Stimulated activated CD4-positive, alpha-beta T cell treated with anti-CD3 and anti-CD28 coated beads, Interleukin-1b, Interleukin-23, amount 100 ng/mL, for 1 hour (primary cell): ENCODE data around the gene CALHM6.

Source experiments
- DNase-seq, 2 donors: peaks; one replicate each; pipeline ENCODE4 v3.0.0-alpha.2; 2020; ENCODE audit warnings: low read depth in 2 of 2

CALHM6 gene

DNA sequence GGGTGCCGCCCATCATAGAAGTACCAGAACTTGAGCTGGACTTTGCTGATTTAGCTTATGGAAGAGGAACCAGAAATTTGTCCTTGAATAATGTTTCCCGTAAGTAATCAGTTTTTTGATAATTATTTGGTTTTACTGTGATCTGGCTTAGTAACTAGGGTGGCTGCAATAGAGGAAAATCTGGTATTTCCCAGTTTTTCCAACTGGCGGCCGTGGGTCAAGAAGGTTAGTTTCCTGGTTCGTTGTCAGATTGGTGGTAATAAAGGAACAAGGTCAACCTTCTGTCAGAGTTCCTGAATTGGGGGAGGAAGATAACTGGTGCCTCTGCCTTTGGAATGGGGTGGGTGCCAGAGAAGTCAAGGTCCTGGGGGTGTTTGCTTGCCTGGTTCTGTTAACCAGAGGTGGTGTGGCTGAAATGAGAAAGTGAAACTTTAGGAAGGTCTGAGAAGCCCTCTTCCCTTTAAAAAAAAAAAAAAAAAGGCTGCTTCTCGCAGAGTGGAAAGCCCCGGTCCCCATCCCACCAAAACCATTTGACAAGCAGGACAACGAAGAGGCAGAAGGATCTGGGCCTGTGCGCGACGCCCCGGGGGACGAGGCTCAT, at the start of gene CALHM6:
CALHM6 (plus strand) TSS at position 45 of the 601 bp plus-strand sequence; CDS start at position 600, 555 bp downstream.
- DNase-seq: no peak

DNA sequence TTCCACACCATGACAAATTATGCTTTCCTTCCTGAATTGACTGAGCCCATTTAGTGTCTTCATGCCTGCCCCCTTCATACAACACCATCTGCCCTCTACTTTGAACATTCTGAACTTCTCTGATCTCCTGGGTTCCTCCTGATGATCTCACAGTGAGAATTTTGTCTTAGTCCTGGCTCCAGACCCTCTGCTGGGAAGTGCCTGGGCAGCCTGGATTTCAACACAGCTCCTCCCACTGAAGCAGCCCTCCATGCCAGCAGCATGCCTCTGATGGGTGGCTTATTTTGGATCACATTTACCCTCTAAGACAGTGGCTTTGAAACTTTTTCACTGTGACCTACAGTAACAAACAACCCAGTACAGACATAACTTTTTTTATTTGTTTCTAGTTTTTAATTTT, 48.9 kb upstream of the CALHM6 start:
- DNase-seq: no peak

DNA sequence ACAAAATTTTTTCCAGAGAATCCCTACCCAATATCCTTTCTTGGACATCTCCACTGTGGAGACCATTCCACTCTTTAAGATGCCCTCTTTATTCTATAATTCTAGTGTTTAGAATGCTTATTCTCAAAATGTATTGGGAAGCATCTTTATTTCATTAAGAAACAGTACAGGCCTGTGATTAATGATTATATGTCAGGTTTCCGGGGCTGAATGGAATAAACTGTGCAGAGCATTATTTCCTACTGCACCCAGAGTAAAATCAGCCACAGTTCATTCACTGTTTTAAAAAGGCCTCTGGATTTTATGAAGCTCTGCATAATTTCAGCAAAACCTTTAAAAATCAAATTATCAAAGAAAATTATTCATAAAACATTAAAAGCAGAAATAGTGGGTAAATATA, 47.8 kb upstream of the CALHM6 start:
- DNase-seq: no peak

DNA sequence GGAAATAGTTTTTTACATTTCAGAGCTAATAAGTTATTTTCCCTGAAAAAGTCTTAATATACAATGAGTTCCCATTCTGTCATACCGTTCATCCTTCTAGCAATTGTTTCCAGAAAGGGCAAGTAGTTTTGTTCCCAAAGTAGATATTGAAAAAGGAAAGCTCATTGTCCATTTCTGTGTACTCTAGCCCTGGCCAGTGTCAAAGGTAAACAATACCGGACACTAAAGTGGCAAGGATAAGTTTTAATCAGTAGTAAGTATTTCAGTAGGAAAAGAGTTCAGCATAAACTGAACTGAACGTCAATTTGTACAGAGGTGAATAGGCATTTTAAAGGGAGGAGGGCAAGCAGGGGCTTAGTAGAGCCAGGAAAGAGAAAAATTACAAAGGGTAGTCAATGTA, 43.5 kb upstream of the CALHM6 start:
- no peak for DNase-seq

DNA sequence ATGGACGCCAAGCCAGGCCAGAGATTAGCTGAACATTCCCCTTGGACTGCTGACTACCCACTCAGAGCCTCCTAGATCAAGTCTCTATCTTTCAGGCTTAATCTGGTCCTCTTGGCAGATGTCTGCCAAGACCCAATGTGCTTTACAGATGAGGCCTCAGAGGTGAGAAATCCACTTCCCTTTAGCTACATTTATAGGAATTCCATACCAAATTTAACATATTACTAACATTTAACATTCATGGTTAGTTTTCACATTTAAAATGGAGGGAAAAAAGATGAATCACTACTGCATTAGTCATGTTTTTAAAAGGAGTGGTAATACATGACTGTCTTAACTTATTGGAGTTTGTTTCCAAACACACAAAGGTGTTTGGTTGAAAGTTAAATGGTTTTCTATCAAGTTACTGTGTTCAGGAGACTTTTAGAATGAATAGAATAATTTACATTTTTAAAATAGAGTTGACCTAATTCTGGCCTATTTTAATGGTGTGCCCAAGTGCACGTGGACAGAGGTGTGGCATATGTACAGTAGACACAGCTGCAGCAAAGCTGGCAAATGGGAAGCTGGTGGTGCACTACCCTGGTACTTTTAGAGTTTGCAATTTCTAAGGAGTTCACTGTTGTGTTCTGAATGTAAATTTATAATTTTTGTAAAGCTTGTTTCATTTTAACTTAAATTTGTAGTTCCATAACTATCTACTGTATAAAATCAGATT, 41.9 kb upstream of the CALHM6 start:
- no peak for DNase-seq

DNA sequence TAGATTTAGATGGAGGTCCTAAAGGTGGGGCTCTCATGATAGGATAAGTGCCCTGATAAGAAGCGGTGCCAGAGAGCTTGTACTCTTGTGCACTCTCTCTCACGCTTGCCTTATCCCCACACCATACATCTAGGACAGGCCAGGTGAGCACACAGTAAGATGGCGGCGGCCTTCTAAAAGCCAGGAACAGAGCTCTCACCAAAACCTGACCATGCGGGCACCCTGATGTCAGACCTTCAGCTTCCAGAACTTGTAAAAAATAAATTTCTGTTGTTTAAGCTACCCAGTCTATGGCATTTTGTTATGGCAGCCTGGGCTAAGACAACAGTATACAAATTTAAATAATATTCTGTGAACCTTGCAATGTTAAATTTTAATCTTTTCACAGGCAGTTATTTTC, 40.8 kb upstream of the CALHM6 start:
- DNase-seq: no peak

DNA sequence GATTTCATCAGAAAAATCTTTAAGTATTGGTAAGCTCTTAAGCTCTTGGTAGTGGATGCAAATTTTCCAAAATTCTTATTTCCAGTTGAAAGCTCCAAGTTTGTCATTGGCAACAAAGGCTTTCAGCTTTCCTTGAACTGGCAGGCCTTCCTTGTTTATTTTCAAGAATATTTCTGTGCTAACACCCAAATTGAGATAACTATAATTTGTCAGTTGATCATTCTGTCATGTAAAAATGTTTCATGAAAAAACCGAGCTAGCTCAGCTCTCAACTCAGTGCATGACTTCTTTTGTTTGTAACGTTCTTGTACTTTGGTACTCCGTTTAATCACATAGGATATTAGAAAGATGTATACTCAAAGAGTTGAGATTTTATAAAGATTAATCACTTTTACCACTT, 38.9 kb upstream of the CALHM6 start:
- no peak for DNase-seq

DNA sequence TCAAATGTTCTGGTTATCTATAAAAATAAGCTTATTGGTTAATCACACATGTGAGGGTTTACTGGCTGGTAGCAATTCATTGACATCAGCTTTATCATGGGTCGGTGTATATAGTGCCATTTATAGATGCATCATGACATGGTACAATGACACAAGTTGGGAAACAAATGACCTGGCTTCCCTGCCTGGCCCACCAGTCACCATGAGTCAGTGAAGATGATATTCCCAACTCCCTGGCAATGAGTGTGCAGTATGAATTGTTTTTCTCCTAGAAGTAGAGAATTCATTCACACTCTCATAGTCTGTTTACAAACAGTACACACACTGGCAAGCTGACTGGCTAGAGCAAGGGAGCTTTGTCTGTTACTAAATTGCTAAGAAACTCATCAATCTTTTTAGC, 37.2 kb upstream of the CALHM6 start:
- DNase-seq: no peak

DNA sequence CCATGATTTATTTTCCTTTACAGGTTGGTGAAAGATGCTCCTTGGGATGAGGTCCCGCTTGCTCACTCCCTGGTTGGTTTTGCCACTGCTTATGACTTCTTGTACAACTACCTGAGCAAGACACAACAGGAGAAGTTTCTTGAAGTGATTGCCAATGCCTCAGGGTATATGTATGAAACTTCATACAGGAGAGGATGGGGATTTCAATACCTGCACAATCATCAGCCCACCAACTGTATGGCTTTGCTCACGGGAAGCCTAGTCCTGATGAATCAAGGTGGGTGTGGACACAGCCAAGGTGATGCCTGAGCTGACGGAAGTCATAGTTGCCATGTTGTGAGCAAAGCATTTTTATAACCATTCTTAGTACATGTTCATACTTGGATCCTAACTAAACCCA, 34.6 kb upstream of the CALHM6 start:
- no peak for DNase-seq

DNA sequence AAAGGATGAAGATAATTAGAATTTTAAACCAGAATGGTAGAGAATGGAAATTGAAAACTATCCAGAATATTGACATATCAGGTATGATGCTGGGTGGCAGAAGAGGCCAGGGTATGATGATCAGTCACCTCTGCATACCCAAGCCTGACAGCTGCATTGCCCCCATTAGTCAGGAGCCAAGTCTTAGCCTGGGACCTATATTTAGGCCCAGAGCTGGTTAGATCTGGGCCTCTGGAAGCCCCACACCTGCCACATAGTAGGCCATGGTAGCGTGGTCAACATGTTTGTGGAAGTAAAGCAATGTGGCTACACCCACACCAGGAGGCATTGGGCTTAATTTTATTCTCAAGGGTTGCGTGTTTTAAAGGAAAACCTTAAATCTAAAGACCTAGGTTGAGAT, 32.1 kb upstream of the CALHM6 start:
- DNase-seq: no peak

DNA sequence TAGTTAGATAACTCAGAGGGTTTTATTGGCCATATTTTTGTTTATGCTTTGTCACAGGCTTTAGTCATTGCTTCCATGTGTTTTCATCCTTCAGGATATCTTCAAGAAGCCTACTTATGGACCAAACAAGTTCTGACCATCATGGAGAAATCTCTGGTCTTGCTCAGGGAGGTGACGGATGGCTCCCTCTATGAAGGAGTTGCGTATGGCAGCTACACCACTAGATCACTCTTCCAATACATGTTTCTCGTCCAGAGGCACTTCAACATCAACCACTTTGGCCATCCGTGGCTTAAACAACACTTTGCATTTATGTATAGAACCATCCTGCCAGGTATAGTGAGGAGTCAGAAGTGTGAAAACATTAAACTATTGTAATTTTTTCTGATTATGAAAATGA, 30.3 kb upstream of the CALHM6 start:
- no peak for DNase-seq

DNA sequence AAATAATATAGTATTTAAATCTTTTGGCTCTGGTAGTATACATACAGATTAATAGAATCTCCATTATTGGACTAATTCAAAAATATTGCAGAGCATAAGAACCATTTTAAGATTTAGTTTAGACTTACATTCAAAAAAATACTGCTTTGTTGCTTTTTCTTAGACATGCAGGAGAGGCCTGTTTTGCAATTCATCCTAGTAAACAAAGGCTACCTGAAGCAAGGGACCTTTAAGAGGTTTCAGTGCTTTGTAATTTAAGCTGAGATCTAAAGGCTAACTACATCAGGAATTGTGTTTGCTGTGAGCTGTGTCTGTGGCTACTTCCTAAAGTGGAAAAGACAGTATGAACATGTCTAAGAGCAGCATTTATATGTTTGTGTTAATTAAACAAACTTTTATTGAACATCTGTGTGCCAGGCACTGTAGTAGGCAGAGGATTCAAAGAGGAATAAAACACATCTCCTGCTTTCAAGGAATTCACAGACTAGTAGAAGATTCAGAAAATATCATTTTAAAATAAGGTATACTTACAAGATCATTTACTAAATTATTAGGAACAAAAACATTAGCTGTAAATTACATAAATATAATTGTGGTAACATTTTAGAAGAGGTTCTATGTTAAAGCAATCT, 29.1 kb upstream of the CALHM6 start:
- no peak for DNase-seq

DNA sequence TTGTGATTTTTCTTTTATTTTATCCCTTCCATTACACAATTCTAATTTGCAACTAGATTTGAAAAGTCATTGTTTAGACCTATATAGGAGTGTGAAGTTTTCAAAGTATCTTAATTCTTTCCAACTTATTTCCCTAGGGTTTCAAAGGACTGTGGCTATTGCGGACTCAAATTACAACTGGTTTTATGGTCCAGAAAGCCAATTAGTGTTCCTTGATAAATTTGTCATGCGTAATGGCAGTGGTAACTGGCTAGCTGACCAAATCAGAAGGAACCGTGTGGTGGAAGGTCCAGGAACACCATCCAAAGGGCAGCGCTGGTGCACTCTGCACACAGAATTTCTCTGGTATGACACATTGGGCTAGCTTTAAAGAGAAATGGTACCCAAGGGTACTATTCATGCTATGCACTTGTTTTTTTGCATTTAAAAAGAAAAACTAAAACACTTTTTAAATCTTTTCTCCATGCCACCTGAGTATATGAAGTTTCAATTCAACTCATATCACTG, 27.9 kb upstream of the CALHM6 start:
- no peak for DNase-seq

DNA sequence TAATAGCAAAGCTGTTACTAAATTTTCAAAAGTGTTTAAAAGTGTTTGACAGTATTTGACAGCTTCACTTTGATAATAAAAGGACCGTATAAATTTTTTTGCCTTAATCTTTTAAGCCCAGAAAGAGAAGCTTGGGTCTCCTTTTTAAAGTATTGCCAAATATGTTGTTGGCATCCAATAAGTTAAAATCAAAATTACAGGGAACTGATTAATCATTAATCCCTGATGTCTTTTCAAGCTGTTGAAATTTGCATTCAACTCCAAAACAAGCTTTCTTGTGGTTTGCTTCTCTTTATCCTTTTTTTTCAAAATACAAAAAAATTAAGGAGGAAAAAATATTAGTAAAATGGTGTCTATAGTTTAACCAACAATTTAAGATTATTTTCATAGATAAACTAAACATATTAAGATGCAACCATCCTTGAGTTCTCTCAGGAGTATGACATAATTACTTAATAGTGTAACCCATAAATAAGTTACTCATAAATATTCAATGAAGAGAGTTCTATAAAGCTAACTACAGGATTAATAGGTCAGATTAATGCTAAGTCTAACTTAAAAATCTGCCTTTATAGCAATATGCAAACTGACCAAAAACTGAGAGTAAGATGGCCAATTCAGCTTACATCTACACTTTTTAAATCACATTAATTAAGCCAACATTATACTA, 27.0 kb upstream of the CALHM6 start:
- no peak for DNase-seq

DNA sequence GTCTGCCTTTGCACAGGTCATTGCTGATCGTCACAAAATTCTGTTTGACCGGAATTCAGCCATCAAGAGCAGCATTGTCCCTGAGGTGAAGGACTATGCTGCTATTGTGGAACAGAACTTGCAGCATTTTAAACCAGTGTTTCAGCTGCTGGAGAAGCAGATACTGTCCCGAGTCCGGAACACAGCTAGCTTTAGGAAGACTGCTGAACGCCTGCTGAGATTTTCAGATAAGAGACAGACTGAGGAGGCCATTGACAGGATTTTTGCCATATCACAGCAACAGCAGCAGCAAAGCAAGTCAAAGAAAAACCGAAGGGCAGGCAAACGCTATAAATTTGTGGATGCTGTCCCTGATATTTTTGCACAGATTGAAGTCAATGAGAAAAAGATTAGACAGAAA, 24.6 kb upstream of the CALHM6 start:
- no peak for DNase-seq

DNA sequence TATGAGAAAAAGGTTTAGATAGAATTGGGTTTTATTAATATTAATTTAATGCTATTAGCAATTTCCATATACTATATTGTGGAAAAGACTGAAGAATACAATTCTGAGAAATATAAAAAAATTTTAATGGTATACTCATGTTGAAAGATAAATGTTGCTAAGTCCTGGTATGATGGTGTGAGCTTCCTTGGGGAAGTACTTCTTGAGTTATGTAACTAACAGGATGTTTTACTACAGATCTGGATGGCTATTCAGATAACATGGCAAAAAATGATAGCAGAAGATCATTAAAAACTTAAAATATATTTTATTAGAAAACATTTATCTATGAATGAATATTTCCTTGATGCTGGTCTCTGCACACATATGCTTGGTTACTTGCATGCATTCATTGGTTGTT, 23.5 kb upstream of the CALHM6 start:
- no peak for DNase-seq

DNA sequence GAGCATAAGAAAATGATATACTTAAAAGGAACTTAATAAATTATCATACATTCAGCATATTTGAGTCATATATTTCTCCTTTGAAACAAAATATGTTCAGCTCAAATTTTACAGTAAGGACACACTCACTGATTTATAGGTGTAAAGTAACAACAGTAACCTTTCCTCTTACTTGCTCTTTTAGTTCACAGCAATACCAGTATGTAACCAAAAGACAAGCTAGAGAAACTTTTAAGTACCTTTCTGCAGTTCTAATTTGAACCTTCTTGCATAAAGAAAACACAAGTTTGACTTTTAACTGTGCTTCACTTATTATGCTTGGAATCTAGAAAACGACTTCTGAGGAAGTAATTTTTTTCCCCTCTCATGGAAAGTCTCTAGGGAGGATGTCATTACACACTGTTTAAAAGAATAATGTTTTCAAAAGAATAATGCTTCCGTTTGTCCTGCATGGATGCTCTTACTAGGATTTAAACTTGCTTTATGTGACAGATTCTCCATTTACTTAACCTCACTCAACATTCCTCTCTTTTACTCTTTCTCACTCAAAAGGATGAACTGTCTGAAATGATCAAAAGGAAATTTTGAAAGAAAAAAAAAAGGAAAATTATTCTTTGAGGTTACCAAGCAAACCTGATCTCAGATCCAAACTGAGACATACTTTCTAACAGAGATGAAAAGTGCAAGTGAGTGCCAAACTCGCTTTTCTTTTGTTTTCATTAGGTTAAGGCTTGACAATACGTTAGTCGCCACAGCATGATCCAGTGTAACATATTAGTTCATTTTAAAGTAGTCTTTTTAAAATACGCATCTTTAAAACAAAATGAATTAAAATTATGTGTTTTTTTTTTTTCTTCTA, 22.4 kb upstream of the CALHM6 start:
- DNase-seq: no peak

DNA sequence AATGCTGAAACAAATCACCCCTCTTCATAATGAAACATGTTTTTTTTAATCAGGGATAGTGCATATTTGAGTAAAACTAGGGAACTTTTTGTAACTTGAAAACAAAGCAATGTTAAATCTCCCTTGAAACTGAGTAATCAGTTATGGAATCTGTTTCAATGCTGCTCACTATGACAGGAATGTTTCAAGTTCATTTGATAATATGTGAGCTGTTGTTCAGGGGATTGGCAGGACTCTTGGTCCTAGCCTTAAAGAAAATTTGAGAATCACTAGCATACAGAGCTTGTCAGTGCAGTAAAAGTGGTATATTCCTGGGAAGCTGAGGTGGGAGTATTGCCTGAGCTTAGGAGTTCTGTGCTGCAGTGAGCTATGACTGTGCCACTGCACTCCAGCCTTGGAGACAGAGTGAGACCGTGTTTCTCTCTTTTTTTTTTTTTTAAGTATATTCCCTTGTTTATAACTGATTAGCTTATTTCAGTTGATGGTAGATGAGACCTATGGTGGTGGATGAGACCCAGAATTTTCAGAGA, 21.6 kb upstream of the CALHM6 start:
- no peak for DNase-seq

DNA sequence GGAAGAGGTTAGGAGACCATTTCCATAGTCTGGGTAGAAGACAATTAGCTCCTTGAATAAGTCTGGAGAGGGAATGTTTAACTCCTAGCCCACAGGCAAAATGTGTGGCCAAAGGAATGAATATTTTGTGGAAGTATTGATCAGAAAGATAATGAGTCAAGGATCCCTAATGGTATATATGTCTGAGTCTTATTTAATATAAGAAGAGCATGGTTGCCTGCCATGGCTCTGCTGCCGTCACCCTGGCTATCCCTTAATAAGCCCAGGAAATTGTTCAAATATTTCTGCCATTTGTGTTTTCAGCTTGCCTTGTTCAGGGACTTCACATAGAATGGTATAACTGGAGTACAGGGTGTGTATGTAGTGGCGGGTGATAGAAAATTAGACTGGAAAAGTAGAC, 18.1 kb upstream of the CALHM6 start:
- DNase-seq: no peak

DNA sequence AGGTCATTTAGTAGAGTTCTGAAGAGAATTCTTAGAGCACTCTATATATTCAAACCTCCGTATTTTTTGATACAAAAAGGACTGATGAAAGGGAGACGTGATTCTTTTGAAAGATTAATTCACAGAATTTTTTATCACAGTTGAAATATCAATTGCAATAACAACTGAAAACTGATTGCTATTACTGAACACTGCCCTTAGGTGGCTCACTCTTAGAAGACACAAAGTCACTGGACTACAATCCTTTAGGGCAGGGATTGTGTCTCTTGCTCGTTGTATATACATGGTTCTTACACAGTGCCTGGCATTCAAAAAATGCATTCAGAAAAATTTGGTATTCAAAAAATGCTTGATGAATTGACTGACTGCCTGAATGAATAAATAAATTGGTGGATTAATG, 17.1 kb upstream of the CALHM6 start:
- no peak for DNase-seq

DNA sequence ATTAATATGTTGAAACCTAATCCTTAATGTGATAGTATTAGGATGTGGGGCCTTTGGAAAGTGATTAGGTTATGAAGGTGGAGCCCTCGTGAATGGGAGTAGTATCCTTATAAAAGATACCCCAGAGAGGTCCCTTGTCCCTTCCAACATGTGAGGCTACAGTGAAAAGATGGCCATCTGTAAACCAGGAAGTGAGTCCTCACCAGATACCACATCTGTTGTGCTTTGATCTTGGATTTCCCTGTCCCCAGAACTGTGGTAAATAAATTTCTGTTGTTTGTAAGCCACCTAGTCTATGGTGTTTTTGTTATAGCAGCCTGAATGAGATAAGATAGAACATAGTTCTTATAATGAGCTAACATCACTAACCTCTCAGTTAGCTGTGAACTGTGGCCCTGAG, 16.6 kb upstream of the CALHM6 start:
- no peak for DNase-seq
